SKM-1 (cell line): ENCODE results near the gene ABCB1.

Experiments
- DNase-seq: peaks from one replicate; lab custom pipeline; 2025; ENCODE audit not compliant: unreplicated experiment; lab: John Stamatoyannopoulos, UW

Gene ABCB1

GRCh38 chr7:87600130-87601124, at the start of gene ABCB1:
Gene ABCB1, minus strand, starts transcription at chr7:87600884. Its CDS starts 700 bp downstream, at chr7:87600184.
- DNase-seq = no peak

GRCh38 chr7:87648316-87648715, 47.6 kb upstream of the ABCB1 start:
- no peak for DNase-seq

GRCh38 chr7:87645446-87645845, 44.8 kb upstream of the ABCB1 start:
- no peak for DNase-seq

- DNase-seq = no peak
Measured at GRCh38 chr7:87635921-87636320, 35.2 kb upstream of the ABCB1 start.

GRCh38 chr7:87628780-87629569, 28.3 kb upstream of the ABCB1 start:
- DNase-seq = no peak

- DNase-seq = no peak
Measured at GRCh38 chr7:87627634-87627994, 26.9 kb upstream of the ABCB1 start.

GRCh38 chr7:87625101-87625500, 24.4 kb upstream of the ABCB1 start:
- DNase-seq = no peak

- no peak for DNase-seq
Measured at GRCh38 chr7:87624628-87625027, 23.9 kb upstream of the ABCB1 start.

GRCh38 chr7:87615197-87615596, 14.5 kb upstream of the ABCB1 start:
- no peak for DNase-seq

- no peak for DNase-seq
Measured at GRCh38 chr7:87609916-87610315, 9.2 kb upstream of the ABCB1 start.

GRCh38 chr7:87608431-87608830, 7.7 kb upstream of the ABCB1 start:
- DNase-seq = no peak

GRCh38 chr7:87604264-87604663, 3.6 kb upstream of the ABCB1 start:
- no peak for DNase-seq

GRCh38 chr7:87599336-87599735, 1.3 kb downstream of the ABCB1 start:
- DNase-seq = peak; percentile 81

- peak; percentile 9 for DNase-seq
Measured at GRCh38 chr7:87598234-87599009, 2.3 kb downstream of the ABCB1 start.

- DNase-seq = no peak
Measured at GRCh38 chr7:87596696-87597095, 4.0 kb downstream of the ABCB1 start.

GRCh38 chr7:87596136-87596535, 4.5 kb downstream of the ABCB1 start:
- DNase-seq = no peak

GRCh38 chr7:87592300-87592699, 8.4 kb downstream of the ABCB1 start:
- no peak for DNase-seq

- no peak for DNase-seq
Measured at GRCh38 chr7:87591211-87591610, 9.5 kb downstream of the ABCB1 start.

GRCh38 chr7:87590578-87590977, 10.1 kb downstream of the ABCB1 start:
- DNase-seq = no peak

- no peak for DNase-seq
Measured at GRCh38 chr7:87589631-87590030, 11.1 kb downstream of the ABCB1 start.

- DNase-seq = no peak
Measured at GRCh38 chr7:87581723-87582122, 19.0 kb downstream of the ABCB1 start.
